Thyroid gland (tissue), 4 donors: ENCODE measurements around the gene EFHD1. TPM values are rescaled to one million over a fixed set of nuclear protein-coding genes. Genes with fewer than 3 reads are reported as not detected.
A peak's percentile ranks its signal among the peaks of the same experiment; 100 is the strongest.

ENCODE experiments used
- DNase-seq, 2 donors: peaks; one replicate each; pipeline ENCODE4 v3.0.0-alpha.2; 2019
- H3K27ac ChIP-seq, 3 donors: fragments of 200-600 bp; sonication (generic); 1 replicate in 2 of 3; 2 replicates in 1 of 3; pipeline ENCODE4 v1.5.1; 2016 to 2019; ENCODE audit warnings: mild to moderate bottlenecking in 1 of 3, moderate library complexity in 1 of 3
- H3K27me3 ChIP-seq: fragments of 200-600 bp; sonication (generic); one replicate; pipeline ENCODE4 v1.5.1; 2019
- H3K36me3 ChIP-seq, 2 donors: fragments of 200-600 bp; sonication (generic); one replicate each; pipeline ENCODE4 v1.5.1; 2016 to 2019
- H3K4me1 ChIP-seq, 2 donors: fragments of 200-600 bp; sonication (generic); one replicate each; pipeline ENCODE4 v1.5.1; 2017 to 2019
- H3K4me3 ChIP-seq, 3 donors: fragments of 200-600 bp; sonication (generic); replicated peaks in 1 of 3; 1 replicate in 2 of 3; 2 replicates in 1 of 3; pipeline ENCODE4 v1.5.1; 2016; ENCODE audit warnings: mild to moderate bottlenecking in 1 of 3
- H3K9me3 ChIP-seq: fragments of 200-600 bp; sonication (generic); one replicate; pipeline ENCODE4 v1.5.1; 2017
- CTCF ChIP-seq, 6 experiments: fragments of 200-600 bp in 3 of 6; fragments of 450-650 bp in 3 of 6; sonication (generic) in 3 of 6; IDR thresholded peaks; one replicate each; pipeline ENCODE4 v1.5.1; 2016 to 2019; ENCODE audit warnings: antibody characterized with exemption in 6 of 6, mild to moderate bottlenecking in 2 of 6, inconsistent platforms in 1 of 6, moderate library complexity in 1 of 6
- POLR2A ChIP-seq, 2 donors: fragments of 450-650 bp; IDR thresholded peaks; one replicate each; pipeline ENCODE4 v1.6.1; 2017; ENCODE audit warnings: antibody characterized with exemption in 2 of 2, mild to moderate bottlenecking in 2 of 2, moderate library complexity in 1 of 2
- WGBS, 2 donors: methylation state at CpG; one replicate each; pipeline ENCODE4 v1.1.5; 2017; 5-methylcytosine and 5-hydroxymethylcytosine counted together
- intact Hi-C: fragments of 100-400 bp; cut with DNase I; formaldehyde crosslinking; loops from one replicate; pipeline ENCODE4 v1.15.1; 2023
- total RNA-seq, 4 donors: library from RNA; depleted of rRNA; stranded (reverse); fragments of >200 nt; gene quantifications; one replicate each; pipeline ENCODE4 v1.2.3, GENCODE V29; 2016

The EFHD1 gene
- total RNA-seq, 4 donors from 2014 or later: 6.9 to 17.5 (median 14.8) TPM

GRCh38 chr2:232588031-232588430 lies 45.4 kb upstream of the EFHD1 start:
- Histone ChIP-seq H3K27ac (peak overlapping the region; percentile 76 to 88 (median 82)), H3K27me3 (no peaks in the 10 kb centered on the region), H3K4me3 (no peak overlapping the region), H3K36me3 (no peaks in the 10 kb centered on the region), H3K4me1 (peaks cover 5 to 19% of the 10 kb centered on the region in 2 donors), H3K9me3 (no peaks in the 10 kb centered on the region)
- TF ChIP-seq CTCF (IDR thresholded peaks at IDR 0.05): no peak
- no peak for TF ChIP-seq POLR2A (IDR thresholded peaks at IDR 0.05)
- no peak for DNase-seq
- 97 to 100% methylated on average over 6 to 8 of the region's 8 CpGs for WGBS, 2 donors
- intact Hi-C loops: no loop called here

- H3K27me3 ChIP-seq: no peaks in the 10 kb centered on the region
- no peaks in the 10 kb centered on the region for H3K9me3 ChIP-seq
- H3K4me3 ChIP-seq: no peak overlapping the region
- no peaks in the 10 kb centered on the region for H3K36me3 ChIP-seq
- intact Hi-C loops: no loop called here
- peak; percentile 93 to 94 for DNase-seq
- WGBS, 2 donors: 57 to 59% methylated on average over 18 of the region's 18 CpGs
- H3K4me1 ChIP-seq: peaks cover 5 to 22% of the 10 kb centered on the region in 2 donors
- TF ChIP-seq CTCF (IDR thresholded peaks at IDR 0.05): no peak
- peak in 1 of 2 donors; percentile 43 for TF ChIP-seq POLR2A (IDR thresholded peaks at IDR 0.05)
- H3K27ac ChIP-seq: peak overlapping the region; percentile 76 to 88 (median 82)
Observed at GRCh38 chr2:232588680-232589585, 44.5 kb upstream of the EFHD1 start.

- WGBS, 2 donors: 82 to 94% methylated on average over 3 of the region's 3 CpGs
- intact Hi-C loops: no loop called here
- H3K27ac ChIP-seq: no peak overlapping the region
Observed at GRCh38 chr2:232592772-232593395, 40.5 kb upstream of the EFHD1 start.

GRCh38 chr2:232593982-232594381 lies 39.4 kb upstream of the EFHD1 start:
- TF ChIP-seq CTCF (IDR thresholded peaks at IDR 0.05) (no peak), POLR2A (IDR thresholded peaks at IDR 0.05) (no peak)
- intact Hi-C loops: no loop called here
- no peak overlapping the region for H3K27ac ChIP-seq
- no peak for DNase-seq
- H3K4me3 ChIP-seq: no peak overlapping the region
- 80 to 88% methylated on average over 6 to 7 of the region's 7 CpGs for WGBS, 2 donors
- H3K4me1 ChIP-seq: peaks cover 0 to 11% of the 10 kb centered on the region in 2 donors
- no peaks in the 10 kb centered on the region for H3K27me3 ChIP-seq
- no peaks in the 10 kb centered on the region for H3K36me3 ChIP-seq
- no peaks in the 10 kb centered on the region for H3K9me3 ChIP-seq

More at GRCh38 chr2:232592772-232593395, 40.5 kb upstream of the EFHD1 start:
- Histone ChIP-seq H3K36me3 (no peaks in the 10 kb centered on the region), H3K27me3 (no peaks in the 10 kb centered on the region), H3K9me3 (no peaks in the 10 kb centered on the region), H3K4me3 (no peak overlapping the region), H3K4me1 (peaks cover 5 to 22% of the 10 kb centered on the region in 2 donors)
- no peak for DNase-seq
- TF ChIP-seq CTCF (IDR thresholded peaks at IDR 0.05): no peak
- no peak for TF ChIP-seq POLR2A (IDR thresholded peaks at IDR 0.05)
